K562 (cell line): Measurements from ENCODE around the gene PTBP3. TPM values are rescaled to one million over a fixed set of nuclear protein-coding genes. Genes with fewer than 3 reads are reported as not detected.
A peak's percentile ranks its signal among the peaks of the same experiment; 100 is the strongest.

Experiments
- ATAC-seq: fragments of 200-7000 bp; cut with Tn5 transposase; 3 replicates; pipeline ENCODE4 v1.9.1; 2020; ENCODE audit warnings: moderate library complexity
- BruUV-seq: library from RNA; stranded (reverse); fragments of 400-500 nt; replicated peaks from 2 replicates; lab custom pipeline; 2021; lab: Mats Ljungman, UMichigan
- CTCF ChIA-PET: fragments of 300-600 bp; formaldehyde crosslinking; extraction: SDS; loops from one replicate; lab custom pipeline; 2021; ENCODE audit warnings: low intra/inter-chr PET ratio; lab: Yijun Ruan, JAX
- POLR2A ChIA-PET: fragments of 300-600, 350-650 bp; sonication (Branson Sonifier 250); formaldehyde crosslinking; extraction: SDS; loops from one replicate; lab custom pipeline; 2021; ENCODE audit warnings: antibody characterized with exemption, inconsistent platforms; lab: Yijun Ruan, JAX
- DNase-seq, 4 experiments: peaks; one replicate each; pipeline versions ENCODE4 v3.0.0 to v3.0.0-alpha.2; 2011 to 2018; ENCODE audit warnings: low spot score in 3 of 4, mixed read lengths in 3 of 4; ENCODE audit errors: extremely low read depth in 1 of 4
- FAIRE-seq: peaks from 2 replicates; lab custom pipeline; 2011; peaks lifted over from hg19 to GRCh38; lab: Jason Lieb, UNC
- H2AFZ ChIP-seq: 2 replicates; pipeline ENCODE4 v1.6.0; 2011; ENCODE audit warnings: low read depth, low read length, control low read depth, inconsistent platforms
- H3K27ac ChIP-seq: fragments of 200-600 bp; 3 replicates; pipeline ENCODE4 v1.8.0; 2011; ENCODE audit warnings: low read depth, mild to moderate bottlenecking, control low read depth, inconsistent platforms, low read length, moderate library complexity, mixed read lengths; ENCODE audit errors: extremely low read depth
- H3K27me3 ChIP-seq, 2 experiments: fragments of 300-600 bp in 1 of 2; 2 replicates in 1 of 2; 3 replicates in 1 of 2; pipeline versions ENCODE4 v1.6.0 to v1.8.0; 2011; ENCODE audit warnings: inconsistent platforms in 2 of 2, low read length in 2 of 2, mild to moderate bottlenecking in 1 of 2, mixed read lengths in 1 of 2, moderate library complexity in 1 of 2; ENCODE audit not compliant: control insufficient read depth in 2 of 2, insufficient read depth in 2 of 2
- H3K36me3 ChIP-seq: fragments of 300-600 bp; 3 replicates; pipeline ENCODE4 v1.8.0; 2011; ENCODE audit warnings: mild to moderate bottlenecking, low read length, inconsistent platforms; ENCODE audit not compliant: control insufficient read depth, insufficient read depth
- H3K4me1 ChIP-seq, 2 experiments: fragments of 200-600 bp in 1 of 2; replicated peaks in 1 of 2; 2 replicates in 1 of 2; 3 replicates in 1 of 2; pipeline versions ENCODE4 v1.5.1 to v1.8.0; 2011; ENCODE audit warnings: inconsistent platforms in 2 of 2, low read length in 2 of 2, mild to moderate bottlenecking in 1 of 2, mixed read lengths in 1 of 2, moderate library complexity in 1 of 2; ENCODE audit not compliant: control insufficient read depth in 2 of 2, insufficient read depth in 2 of 2
- H3K4me2 ChIP-seq: 2 replicates; pipeline ENCODE4 v1.6.1; 2011; ENCODE audit warnings: low read length, control low read depth, inconsistent platforms, mixed read lengths; ENCODE audit not compliant: insufficient read depth
- H3K4me3 ChIP-seq: fragments of 200-600 bp; sonication (generic), shearing (Covaris generic); 2 replicates; pipeline ENCODE4 v1.5.1; 2016; ENCODE audit warnings: control low read depth, inconsistent platforms
- H3K79me2 ChIP-seq: fragments of 200-600 bp; 3 replicates; pipeline ENCODE4 v1.8.0; 2011; ENCODE audit warnings: low read length, inconsistent platforms; ENCODE audit not compliant: control insufficient read depth, insufficient read depth
- H3K9ac ChIP-seq, 2 experiments: 2 replicates each; pipeline versions ENCODE4 v1.6.0 to v1.6.1; 2011; ENCODE audit warnings: low read depth in 2 of 2, low read length in 2 of 2, control low read depth in 1 of 2, inconsistent platforms in 1 of 2, mild to moderate bottlenecking in 1 of 2, mixed read lengths in 1 of 2; ENCODE audit not compliant: insufficient read depth in 1 of 2
- H3K9me1 ChIP-seq: one replicate; pipeline ENCODE4 v1.6.0; 2011; ENCODE audit warnings: inconsistent platforms, mild to moderate bottlenecking, low read length, moderate library complexity; ENCODE audit not compliant: control insufficient read depth, insufficient read depth
- H3K9me3 ChIP-seq: replicated peaks from 2 replicates; pipeline ENCODE4 v1.5.1; 2011; ENCODE audit warnings: low read depth, low read length, inconsistent platforms; ENCODE audit not compliant: control insufficient read depth, insufficient read depth
- H4K20me1 ChIP-seq: replicated peaks from 2 replicates; pipeline ENCODE4 v1.6.1; 2011; ENCODE audit warnings: low read length, inconsistent platforms, mixed read lengths; ENCODE audit not compliant: control insufficient read depth, insufficient read depth
- BCOR ChIP-seq: fragments of 450-650 bp; IDR thresholded peaks from 2 replicates; pipeline ENCODE4 v1.6.1; 2016
- HDGF ChIP-seq: fragments of 450-650 bp; IDR thresholded peaks from 2 replicates; pipeline ENCODE4 v1.6.1; 2016
- NFIC ChIP-seq: fragments of 450-650 bp; IDR thresholded peaks from 2 replicates; pipeline ENCODE4 v1.6.1; 2017; ENCODE audit warnings: mild to moderate bottlenecking, inconsistent platforms
- NR2C2 ChIP-seq, 2 experiments: fragments of 200-800 bp in 1 of 2; sonication (Bioruptor generic) in 1 of 2; sonication (generic) in 1 of 2; formaldehyde crosslinking in 1 of 2; IDR thresholded peaks; 2 replicates each; pipeline versions ENCODE4 v1.6.1 to v1.8.0; 2016 to 2022; ENCODE audit warnings: mild to moderate bottlenecking in 1 of 2, missing compliant biosample characterization in 1 of 2, missing genetic modification characterization in 1 of 2, missing genetic modification reagents in 1 of 2
- SMARCA5 ChIP-seq: fragments of 450-650 bp; IDR thresholded peaks from 2 replicates; pipeline ENCODE4 v1.6.1; 2016
- ZNF146 ChIP-seq: IDR thresholded peaks from one replicate; pipeline ENCODE4 v1.6.1; 2018; ENCODE audit warnings: missing compliant biosample characterization; ENCODE audit not compliant: unreplicated experiment
- WGBS: fragments of 100-300 bp; shearing (Covaris generic); methylation state at CpG from one replicate; pipeline ENCODE4 v1.1.6; 2016; ENCODE audit warnings: low coverage, mixed read lengths; ENCODE audit not compliant: insufficient coverage; ENCODE audit errors: missing lambda C conversion rate; 5-methylcytosine and 5-hydroxymethylcytosine counted together
- in situ Hi-C: fragments of 300-500 bp; cut with MboI; formaldehyde crosslinking; loops from 4 replicates; pipeline ENCODE4 v1.15.0; 2018; ENCODE audit warnings: inconsistent platforms, mixed read lengths
- intact Hi-C: fragments of 100-400 bp; cut with micrococcal nuclease; formaldehyde crosslinking; loops from 2 replicates; pipeline ENCODE4 v1.14.2; 2022
- polyA plus RNA-seq, 8 experiments: library from polyadenylated mRNA; depleted of rRNA in 4 of 8; stranded (reverse) in 5 of 8; unstranded in 3 of 8; fragments of >200 nt; fragmentation: Nextera tagmentation in 2 of 8; fragmentation: Illumina TruSeq in 1 of 8; extraction: Ambion mirVana in 2 of 8; extraction: Trizol in 1 of 8; gene quantifications; 2 replicates each; pipeline versions ENCODE4 v1.2.1 to v1.2.3, GENCODE V29; 2011 to 2014; ENCODE audit warnings: inconsistent platforms in 1 of 8, missing spikeins in 1 of 8
- total RNA-seq, 7 experiments: library from RNA; depleted of rRNA in 6 of 7; stranded (reverse); fragments of >200 nt in 6 of 7; fragmentation: Illumina TruSeq in 2 of 7; extraction: Trizol in 2 of 7; gene quantifications; 2 replicates each; pipeline versions ENCODE4 v1.2.1 to v1.2.3, GENCODE V29; 2011 to 2021; ENCODE audit warnings: low replicate concordance in 1 of 7
- TF ChIP-seq, protein P1 (sequence below): fragments of 250-450 bp; sonication (Bioruptor Pico); IDR thresholded peaks from 2 replicates; pipeline ENCODE4 v1.9.0; 2021; ENCODE audit warnings: mild to moderate bottlenecking
- TF ChIP-seq, protein P2 (sequence below), 2 experiments: fragments of 450-650 bp in 1 of 2; sonication (generic) in 1 of 2; formaldehyde crosslinking in 1 of 2; IDR thresholded peaks; 2 replicates each; pipeline versions ENCODE4 v1.7.1 to v1.9.0; 2016 to 2022; ENCODE audit warnings: inconsistent platforms in 1 of 2, mild to moderate bottlenecking in 1 of 2, missing genetic modification reagents in 1 of 2

The PTBP3 gene
- total and polyA plus RNA-seq, 9 of the 15 experiments (the other 6 are each of a cell fraction or from before 2014, with no cell fraction given), result 22.4 to 132 (median 68.0) TPM

GRCh38 chr9:112332977-112333638, at the start of gene PTBP3 (continued):
- TF ChIP-seq, protein P1, sequence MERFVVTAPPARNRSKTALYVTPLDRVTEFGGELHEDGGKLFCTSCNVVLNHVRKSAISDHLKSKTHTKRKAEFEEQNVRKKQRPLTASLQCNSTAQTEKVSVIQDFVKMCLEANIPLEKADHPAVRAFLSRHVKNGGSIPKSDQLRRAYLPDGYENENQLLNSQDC (CRISPR knock-in tag), result peak; percentile 77
- TF ChIP-seq NFIC, result peak; percentile 73
- peak; percentile 5 for TF ChIP-seq ZNF146 (CRISPR knock-in tag)
- TF ChIP-seq NR2C2 (CRISPR knock-in tag; IDR thresholded peaks at IDR 0.05), result no peak; the same call in 1 of the 2 replicates
- TF ChIP-seq NR2C2 (tag; IDR thresholded peaks at IDR 0.05), result no peak; the same call in 1 of the 2 replicates

GRCh38 chr9:112382501-112383364, 49.3 kb upstream of the PTBP3 start:
- FAIRE-seq, result no peak
- H3K9me1 ChIP-seq, result no peaks in the 10 kb centered on the region
- peaks cover 70% of the 10 kb centered on the region for H3K79me2 ChIP-seq
- TF ChIP-seq BCOR (0 out of 2 replicates have a peak, but pooled peaks have one; percentile 12), HDGF (no peak), SMARCA5 (0 out of 2 replicates have a peak, but pooled peaks have one; percentile 19)
- TF ChIP-seq, protein P2, sequence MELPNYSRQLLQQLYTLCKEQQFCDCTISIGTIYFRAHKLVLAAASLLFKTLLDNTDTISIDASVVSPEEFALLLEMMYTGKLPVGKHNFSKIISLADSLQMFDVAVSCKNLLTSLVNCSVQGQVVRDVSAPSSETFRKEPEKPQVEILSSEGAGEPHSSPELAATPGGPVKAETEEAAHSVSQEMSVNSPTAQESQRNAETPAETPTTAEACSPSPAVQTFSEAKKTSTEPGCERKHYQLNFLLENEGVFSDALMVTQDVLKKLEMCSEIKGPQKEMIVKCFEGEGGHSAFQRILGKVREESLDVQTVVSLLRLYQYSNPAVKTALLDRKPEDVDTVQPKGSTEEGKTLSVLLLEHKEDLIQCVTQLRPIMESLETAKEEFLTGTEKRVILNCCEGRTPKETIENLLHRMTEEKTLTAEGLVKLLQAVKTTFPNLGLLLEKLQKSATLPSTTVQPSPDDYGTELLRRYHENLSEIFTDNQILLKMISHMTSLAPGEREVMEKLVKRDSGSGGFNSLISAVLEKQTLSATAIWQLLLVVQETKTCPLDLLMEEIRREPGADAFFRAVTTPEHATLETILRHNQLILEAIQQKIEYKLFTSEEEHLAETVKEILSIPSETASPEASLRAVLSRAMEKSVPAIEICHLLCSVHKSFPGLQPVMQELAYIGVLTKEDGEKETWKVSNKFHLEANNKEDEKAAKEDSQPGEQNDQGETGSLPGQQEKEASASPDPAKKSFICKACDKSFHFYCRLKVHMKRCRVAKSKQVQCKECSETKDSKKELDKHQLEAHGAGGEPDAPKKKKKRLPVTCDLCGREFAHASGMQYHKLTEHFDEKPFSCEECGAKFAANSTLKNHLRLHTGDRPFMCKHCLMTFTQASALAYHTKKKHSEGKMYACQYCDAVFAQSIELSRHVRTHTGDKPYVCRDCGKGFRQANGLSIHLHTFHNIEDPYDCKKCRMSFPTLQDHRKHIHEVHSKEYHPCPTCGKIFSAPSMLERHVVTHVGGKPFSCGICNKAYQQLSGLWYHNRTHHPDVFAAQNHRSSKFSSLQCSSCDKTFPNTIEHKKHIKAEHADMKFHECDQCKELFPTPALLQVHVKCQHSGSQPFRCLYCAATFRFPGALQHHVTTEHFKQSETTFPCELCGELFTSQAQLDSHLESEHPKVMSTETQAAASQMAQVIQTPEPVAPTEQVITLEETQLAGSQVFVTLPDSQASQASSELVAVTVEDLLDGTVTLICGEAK (IDR thresholded peaks at IDR 0.05), result no peak
- TF ChIP-seq, protein P2 (CRISPR knock-in tag; IDR thresholded peaks at IDR 0.05), result no peak
- ChIA-PET CTCF (no interaction called here), POLR2A (interaction anchor here (0.6 kb wide), 1 partner anchor 204 kb away, joined by 3 read pairs; no protein-coding TSS in a partner anchor)
- DNase-seq, result no peak
- no peak overlapping the region for H2AFZ ChIP-seq
- no peak for ATAC-seq
- no peak overlapping the region for H3K27ac ChIP-seq
- no peak overlapping the region for H3K4me2 ChIP-seq
- H3K36me3 ChIP-seq, result peaks cover 14% of the 10 kb centered on the region; the same call in 1 of the 3 replicates
- H3K4me1 ChIP-seq, result peaks cover 10 to 14% of the 10 kb centered on the region in 2 experiments
- BruUV-seq, result no TSS peak
- no peaks in the 10 kb centered on the region for H4K20me1 ChIP-seq
- H3K9ac ChIP-seq, result no peak overlapping the region
- H3K9me3 ChIP-seq, result no peaks in the 10 kb centered on the region
- no peak overlapping the region for H3K4me3 ChIP-seq
- no peaks in the 10 kb centered on the region for H3K27me3 ChIP-seq
- 59% methylated on average over 11 of the region's 11 CpGs for WGBS
- intact Hi-C loops, result loop anchor here (5.0 kb wide), 1 partner anchor 330 kb away; no protein-coding TSS in a partner anchor
- in situ Hi-C loops, result no loop called here
